Hypothalamus (tissue), 51 donors: ENCODE data around the gene BBS2.

Source experiments
- DNase-seq, 51 donors: peaks; one replicate each; lab custom pipeline; 2025; lab: John Stamatoyannopoulos, UW

Gene BBS2, protein sequence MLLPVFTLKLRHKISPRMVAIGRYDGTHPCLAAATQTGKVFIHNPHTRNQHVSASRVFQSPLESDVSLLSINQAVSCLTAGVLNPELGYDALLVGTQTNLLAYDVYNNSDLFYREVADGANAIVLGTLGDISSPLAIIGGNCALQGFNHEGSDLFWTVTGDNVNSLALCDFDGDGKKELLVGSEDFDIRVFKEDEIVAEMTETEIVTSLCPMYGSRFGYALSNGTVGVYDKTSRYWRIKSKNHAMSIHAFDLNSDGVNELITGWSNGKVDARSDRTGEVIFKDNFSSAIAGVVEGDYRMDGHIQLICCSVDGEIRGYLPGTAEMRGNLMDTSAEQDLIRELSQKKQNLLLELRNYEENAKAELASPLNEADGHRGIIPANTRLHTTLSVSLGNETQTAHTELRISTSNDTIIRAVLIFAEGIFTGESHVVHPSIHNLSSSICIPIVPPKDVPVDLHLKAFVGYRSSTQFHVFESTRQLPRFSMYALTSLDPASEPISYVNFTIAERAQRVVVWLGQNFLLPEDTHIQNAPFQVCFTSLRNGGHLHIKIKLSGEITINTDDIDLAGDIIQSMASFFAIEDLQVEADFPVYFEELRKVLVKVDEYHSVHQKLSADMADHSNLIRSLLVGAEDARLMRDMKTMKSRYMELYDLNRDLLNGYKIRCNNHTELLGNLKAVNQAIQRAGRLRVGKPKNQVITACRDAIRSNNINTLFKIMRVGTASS

DNA sequence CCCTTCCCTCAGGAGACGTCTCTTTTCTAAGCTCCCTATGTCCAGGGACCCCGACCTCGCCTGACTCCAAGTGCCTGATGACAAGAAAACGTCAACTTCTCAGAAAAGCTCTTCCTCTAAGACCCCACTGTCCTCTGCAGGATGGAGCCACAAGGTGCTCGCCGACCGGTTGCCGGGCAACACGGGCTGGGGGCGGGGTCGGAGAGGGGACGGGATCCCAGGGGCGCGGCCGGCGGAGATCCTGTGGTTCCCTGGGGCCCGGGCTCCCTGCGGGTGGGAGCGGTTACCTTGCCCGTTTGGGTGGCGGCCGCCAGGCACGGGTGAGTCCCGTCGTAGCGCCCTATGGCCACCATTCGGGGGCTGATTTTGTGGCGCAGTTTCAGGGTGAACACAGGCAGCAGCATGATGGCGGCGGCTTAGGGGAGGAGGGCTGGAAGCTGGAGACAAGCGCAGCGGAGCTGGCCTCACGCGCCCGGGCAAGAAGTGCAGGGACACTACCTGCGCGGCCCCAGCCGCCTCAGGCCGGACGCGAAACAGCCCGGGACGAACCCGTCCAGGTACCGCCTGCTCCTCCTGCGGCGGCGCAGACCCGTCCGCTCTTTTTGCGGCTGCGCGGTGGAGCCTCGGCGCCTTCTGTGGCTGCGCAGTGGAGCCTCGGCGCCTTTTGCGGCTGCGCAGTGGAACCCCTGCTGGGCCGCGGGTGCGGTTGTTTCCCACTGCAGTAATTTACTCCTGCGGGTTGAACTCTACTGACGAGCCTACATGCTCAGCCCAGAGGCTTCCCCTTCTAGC is at the start of gene BBS2:
Gene BBS2, minus strand, starts transcription at position 566 of the 792 bp plus-strand sequence. Its CDS starts 162 bp downstream, at position 404.
- peak; percentile 58 to 97 (median 84) for DNase-seq

DNA sequence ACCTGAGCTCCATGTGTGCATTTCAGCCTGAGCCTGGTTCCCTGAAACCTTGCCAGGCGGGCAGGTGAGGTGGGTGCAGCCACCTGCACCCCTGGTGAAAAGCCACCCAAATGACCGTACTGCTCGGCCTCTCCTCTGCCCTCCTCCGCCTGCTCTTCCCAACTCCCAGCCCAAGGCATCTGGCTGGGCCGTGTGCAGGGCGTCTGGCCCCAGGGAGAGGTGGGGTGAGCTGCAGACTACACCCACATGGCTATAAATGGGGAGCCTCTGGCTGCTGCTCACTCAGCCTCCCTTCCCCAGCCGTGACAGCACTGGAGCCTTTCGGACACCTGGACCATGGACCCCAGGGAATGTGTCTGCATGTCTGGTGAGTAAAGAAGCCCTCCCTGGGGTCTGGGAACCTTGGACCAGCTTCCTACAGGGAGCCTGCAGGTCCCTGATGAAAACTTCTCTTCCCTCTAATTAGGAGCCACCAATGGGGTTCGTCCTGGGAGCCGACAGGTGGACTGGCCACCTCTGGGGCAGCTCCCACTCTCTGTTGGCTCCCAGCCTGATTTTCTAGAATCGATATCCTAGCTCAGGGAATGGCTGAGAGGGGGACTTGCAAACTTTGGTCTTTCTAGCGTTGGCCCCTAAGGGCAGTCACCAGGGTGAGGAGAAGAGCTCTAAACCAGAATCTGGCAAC is 45.1 kb upstream of the BBS2 start, which contains the start of gene MT4:
Gene MT4, plus strand, starts transcription at position 281 of the 685 bp plus-strand sequence. Its CDS starts 56 bp downstream, at position 337.
- DNase-seq, result no peak

DNA sequence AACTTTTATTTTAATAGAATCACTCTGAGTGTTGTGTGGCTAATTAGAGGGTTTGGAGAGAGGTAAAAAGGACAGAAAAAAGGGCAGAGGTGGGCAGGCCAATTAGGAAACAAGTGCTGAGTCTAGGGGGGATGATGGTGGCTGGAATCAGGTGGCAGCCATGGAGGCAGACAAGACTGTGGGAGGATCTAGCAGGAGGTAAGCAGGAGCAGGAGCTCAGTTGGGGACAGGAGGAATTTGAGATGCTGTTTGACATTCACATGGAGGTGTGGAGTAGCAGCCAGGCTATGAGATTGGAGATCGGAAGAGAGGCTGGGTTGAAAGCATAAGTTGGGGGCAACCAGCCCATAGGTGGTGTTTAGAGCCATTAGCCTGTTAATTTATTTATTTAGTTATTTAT is 41.3 kb upstream of the BBS2 start:
- DNase-seq, result no peak

DNA sequence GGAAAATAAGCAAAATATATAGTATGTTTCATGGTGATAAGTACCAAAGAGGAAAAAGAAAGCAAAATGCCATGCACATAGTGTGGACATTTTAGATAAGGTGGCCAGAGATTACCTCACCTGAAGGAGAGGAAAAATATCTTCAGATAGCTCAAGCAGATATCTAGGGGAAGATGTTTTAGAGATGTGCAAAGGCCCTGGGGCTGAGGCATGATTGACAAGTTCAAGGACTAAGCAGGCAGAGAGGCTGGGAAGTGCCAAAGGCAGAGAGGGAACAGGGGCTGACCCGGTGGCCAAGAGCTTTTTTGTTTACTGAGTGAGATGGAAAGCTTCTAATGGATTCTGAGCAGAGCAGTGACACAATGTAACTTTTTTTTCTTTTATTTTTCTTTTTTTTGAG is 40.6 kb upstream of the BBS2 start:
- no peak for DNase-seq

DNA sequence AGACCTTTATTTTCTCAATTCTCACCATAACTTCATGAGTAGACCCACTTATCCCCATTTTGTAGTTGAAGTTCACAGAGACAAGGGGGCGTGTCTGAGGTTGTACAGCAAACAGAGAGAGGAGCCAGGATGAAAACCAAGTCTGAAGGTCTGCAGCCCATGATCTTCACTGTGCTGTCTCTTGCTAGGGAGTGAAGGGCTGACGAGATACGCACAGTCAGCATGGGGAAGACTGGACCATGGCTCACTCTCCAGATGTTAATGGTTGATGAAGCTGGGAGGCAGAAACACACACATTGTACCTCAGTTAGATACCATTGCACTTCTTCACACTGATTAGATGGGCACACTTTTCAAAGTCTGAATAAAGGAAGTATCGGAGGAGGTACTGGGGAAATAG is 39.3 kb upstream of the BBS2 start:
- no peak for DNase-seq

DNA sequence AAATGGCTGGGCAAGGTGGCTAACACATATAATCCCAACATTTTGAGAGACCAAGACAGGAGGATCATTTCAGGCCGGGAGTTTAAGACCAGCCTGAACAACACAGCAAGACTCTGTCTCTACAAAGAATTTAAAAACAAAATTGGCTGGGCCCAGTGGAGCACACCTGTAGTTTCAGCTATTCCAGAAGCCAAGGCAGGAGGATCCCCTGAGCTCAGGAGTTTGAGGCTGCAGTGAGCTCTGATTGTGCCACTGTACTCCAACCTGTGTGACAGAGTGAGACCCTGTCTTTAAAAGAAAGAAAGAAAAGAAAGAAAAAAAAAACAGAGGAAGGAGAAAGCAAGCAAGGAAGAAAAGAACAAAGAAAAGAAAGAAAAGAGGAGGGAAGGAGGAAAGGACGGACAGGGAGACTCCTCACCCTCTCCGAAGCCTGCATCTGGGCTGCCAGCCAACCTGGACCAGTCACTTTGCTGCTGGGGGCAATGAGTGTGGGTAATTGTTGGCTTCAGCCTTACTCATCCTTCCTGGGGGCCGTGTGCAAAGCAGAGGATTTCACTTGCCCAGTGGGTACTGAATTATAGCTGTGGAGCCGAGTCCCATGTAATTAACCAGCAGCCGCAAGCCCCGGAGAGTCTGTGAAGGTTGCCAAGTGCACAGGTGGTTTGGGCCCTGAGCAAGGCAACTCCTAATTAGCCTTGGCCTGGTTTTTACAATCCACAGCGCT is 38.4 kb upstream of the BBS2 start:
- peak in 42 of 51 donors; percentile 16 to 86 (median 60) for DNase-seq

DNA sequence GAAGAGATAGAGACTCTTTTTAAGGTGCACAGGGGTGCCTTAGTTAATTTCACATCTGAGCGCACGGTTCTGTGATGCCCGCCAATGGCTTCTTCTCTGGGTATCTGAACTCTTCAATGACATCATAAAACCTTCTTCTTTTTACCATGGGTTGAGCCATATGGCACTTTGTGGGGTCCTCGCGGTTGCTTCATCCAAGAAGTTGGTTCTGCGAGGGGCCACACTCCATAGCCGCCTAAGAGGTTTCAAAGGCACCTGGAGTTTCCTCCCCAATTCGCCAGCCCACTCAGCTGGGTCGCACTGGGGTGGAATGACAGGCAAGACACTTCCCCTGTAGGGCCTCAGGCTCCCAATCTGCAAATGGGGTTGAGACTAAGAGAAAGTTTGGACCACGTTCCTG is 34.6 kb upstream of the BBS2 start:
- no peak for DNase-seq

DNA sequence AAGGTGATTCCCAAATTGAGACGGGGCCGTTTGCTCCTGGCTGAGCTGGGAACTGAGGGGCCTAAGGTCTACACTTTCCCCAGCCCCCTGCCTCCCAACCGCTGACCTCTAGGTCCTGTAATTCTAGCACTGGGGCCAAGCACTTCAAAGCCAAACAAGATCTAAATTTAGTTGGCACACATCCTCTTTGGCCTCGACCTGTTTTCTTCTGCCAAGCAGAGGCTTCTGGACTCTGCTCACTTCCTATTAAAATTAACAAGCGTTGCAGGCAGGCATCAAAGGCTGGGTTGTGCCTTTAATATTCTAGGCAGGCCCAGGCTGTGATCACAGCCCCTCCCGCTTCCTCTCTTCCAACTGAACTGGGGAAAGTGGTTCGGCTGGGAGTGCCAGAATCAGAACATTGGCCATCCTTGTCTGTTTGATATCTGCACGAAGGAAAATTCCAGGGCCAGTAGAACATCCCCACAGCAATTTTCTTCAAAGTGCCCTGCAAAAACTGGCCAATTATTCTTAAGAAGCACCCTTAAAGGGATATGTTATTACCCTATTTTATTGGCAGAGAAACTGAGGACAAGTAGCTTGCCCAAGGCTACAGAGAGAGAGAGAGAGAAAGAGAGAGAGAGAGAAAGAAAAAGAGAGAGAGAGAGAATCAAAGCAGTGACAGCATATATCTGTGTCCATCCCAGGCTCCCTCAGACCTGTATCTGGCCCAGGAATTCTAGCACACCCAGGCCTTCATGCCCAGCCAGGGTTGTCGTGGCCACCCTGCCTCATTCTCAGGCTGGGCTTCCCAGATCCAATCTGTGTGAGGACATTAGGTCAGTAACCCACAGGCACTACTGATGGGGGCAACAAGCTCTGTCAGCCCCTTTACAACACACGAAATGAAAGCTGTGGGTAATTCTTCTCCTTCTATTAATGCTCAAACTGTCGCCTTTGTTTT is 32.2 kb upstream of the BBS2 start:
- DNase-seq, result peak in 44 of 51 donors; percentile 14 to 94 (median 62)

DNA sequence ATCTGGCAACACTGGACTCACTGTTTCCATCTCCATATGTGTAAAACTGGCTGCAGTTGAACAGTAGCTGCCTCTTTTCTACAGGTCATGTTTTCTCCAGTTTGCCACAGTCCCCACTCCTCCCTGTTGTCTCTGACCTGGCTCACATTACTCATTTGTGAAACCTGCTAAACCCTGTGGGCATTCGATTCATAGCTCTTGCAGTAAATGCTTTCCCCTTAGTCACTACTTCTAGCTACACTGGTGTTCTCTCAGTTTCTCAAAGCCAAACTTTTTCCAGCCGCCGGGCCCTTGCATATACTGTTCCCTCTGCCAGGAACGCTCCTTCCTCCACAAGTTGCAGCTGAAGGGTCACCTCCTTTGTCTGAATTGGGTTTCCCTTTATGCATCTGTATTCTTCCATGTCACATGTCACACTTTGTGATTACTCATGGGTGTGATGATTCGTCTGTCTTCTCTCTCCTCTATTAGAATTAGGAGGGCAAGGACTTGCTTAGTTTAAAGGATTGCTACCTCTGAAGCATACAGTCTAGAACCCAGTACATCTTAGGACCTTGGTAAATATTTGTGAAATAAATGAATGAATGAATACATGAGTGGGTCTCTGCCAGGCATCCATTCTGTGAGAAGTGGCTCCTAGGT is 30.0 kb upstream of the BBS2 start:
- DNase-seq, result no peak

DNA sequence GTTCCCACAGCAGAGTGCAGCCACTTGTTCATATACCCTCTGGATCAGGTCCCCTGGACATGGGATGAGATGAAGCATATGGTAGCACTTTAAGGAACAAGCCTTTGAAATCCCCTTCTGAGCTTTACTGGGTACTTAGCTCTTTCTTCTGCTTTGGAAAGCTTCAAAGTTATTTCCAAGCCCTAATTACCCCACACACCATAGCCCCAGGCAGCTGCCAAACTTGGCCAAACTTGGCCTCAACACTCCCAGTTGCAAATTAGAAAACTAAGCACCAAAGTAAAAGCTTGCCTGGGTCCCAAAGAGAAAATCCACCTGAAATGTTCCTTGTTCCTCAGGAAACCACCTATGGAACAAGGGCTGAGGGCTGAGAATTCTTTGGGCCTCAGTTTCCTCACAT is 29.3 kb upstream of the BBS2 start:
- no peak for DNase-seq

DNA sequence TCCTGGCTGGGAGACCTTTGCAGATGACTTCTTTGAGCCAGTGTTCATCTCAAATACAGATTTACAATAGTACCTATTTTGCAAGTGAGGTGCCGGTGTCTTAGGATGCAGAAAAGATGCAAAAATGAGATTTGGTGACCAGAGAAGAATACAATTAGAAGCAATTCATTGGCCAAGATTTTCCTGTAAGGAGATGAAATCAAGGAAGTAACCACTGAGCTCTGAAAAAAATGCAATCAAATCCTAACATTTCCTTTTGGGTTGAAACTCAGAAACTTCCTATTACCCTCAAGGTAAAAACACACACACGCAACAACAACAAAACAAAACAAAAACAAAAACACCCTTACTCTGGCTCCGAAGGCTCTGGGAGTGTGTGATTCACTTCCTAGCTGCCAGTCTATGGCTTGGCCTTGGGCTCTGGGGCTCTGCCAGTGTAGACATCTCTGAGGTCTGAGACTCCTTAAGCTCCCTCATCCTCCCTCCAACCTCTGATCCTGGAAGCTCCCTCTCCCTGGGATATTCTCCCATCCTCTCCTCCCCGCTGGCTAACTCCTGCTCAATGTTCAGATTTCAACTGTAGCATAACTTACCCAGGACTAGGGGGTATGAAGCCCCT is 28.2 kb upstream of the BBS2 start:
- DNase-seq, result peak in 15 of 51 donors; percentile 5 to 72 (median 16)

DNA sequence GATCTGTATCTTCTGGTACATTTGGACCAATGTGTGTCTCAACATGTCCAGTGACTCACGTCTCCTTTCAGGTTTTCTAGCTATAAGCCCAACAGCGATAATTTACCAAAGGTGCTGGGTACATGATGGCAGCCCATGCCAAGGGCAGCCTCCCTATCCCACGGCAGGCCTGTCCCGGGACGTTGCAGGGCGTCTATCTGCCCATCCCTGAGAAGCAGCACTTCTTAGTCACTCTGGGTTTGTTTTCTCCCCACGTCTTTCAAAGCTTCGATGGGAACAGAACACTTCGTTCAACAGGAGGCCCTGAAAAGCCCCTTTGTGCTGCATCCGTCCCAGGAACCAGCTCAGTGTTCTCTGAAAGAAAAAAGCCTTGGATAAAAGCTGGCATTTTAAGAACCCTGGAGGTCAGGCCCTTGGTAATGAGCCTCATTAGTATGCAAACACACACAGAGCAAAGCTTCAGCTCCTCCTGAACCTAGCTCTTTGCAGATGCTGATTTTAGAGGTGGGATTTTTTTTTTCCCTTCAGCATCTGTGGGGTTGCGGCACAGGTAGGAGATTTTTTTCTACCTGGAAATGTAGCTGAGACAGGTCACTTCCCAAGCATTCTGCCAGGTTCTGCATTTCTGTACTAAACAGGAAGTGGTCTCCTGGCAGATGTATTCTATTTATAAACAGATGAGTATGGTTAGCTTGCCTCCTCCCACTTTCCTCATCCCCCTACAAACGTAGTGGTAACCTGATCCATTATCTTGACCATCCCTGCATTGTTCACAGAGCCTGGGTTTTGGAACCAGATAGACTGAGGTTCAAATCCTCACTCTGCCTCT is 27.5 kb upstream of the BBS2 start:
- DNase-seq, result peak in 47 of 51 donors; percentile 12 to 96 (median 67)

DNA sequence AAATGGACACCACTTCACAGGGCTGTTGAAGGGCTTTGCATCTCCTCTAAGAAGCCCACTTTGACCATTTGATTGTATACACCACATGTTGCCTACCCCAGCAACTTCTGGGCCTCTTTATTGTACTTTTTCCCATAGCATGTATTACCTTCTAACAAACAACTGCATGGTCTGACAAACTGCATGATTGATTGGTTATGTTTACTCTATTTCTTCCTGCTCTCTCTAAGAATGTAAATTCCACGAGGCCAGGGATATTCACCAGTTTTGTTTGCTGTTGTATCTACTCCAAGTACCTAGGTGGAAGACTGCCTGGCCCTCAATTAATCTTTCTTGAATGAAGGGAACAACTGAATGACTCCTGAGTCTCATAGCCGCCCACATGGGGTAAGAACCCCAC is 22.2 kb upstream of the BBS2 start:
- DNase-seq, result no peak

DNA sequence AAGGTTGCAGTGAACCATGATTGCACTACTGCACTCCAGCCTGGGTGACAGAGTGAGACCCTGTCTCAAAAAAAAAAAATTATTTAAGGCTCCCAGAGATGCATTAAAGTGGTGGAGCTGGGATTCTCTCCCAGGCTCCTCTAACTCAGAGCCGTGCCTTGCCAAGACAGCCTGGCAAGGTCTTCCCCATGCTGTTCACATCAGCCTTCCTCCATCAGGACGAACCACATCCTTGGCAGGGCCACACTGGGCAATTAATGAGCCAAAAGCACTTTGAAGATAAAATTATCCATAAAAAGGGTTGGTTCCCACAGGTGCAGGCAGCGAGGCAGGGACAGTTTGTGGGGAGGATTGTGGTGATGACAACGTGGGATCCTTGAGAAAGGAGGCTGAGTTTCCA is 19.8 kb upstream of the BBS2 start:
- no peak for DNase-seq

DNA sequence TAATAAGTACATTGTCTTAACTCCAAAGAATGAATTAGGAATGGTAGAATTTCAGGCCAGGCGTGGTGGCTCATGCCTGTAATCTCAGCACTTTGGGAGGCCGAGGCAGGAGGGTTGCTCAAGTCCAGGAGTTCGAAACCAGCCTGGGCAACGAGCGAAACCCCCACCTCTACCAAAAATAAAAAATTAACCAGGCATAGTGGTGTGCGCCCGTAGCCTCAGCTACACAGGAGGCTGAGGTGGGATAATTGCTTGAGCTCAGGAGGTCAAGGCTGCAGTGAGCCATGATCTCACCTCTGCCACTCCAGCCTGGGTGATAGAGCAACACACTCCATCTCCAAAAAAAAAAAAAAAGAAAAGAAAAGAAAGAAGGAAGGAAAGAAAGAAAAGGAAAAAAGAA is 18.5 kb upstream of the BBS2 start:
- DNase-seq, result no peak

DNA sequence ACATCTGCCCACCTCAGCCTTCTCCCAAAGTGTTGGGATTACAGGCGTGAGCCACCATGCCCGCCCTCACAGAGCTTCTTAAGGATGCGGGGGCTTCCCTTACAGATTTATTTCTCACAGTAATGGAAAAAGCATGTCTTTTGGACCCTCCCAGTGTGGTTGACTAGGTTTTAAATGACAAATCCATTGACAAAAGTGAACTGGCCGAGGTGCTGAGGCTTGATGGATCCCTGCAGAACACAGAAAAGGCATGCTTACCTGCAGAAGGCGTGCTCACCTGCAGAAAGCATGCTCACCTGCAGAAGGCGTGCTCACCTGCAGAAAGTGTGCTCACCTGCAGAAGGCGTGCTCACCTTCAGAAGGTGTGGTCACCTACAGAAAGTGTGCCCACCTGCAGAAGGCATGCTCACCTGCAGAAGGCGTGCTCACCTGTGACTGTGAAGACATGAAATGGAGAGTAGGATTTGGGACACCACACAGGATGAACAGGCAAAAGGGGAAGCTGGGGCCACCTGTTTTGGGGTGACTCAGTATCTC is 15.1 kb upstream of the BBS2 start:
- DNase-seq, result no peak
